Measurements from ENCODE around the gene OXSR1.
"Not testable (repeated sequence)": the region's sequence is repeated elsewhere in the genome, so short reads cannot be mapped to it uniquely, and the experiment has no call there.

OXSR1 gene

DNA sequence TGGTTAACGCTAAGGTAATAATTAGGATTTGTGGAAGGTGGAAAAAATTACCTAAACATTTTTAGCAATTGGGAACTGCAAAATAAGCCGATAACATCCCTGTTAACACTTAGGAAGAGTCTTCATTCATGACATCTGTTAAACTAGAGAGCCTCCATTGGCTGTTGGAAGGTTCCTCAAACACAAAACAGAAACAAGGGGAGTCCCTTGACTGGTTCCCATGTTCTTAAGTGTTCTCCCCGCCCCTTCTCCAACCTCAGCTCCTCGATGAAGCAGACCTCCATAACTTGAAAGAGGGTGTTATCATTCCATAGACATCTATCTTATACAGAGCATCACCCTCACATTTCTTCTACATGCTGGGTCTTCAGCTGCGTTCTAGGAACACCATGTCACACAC, 102.8 kb downstream of the OXSR1 start:
- no peak for DNase-seq (ENCODE audit: low read depth in 2 of 2)

DNA sequence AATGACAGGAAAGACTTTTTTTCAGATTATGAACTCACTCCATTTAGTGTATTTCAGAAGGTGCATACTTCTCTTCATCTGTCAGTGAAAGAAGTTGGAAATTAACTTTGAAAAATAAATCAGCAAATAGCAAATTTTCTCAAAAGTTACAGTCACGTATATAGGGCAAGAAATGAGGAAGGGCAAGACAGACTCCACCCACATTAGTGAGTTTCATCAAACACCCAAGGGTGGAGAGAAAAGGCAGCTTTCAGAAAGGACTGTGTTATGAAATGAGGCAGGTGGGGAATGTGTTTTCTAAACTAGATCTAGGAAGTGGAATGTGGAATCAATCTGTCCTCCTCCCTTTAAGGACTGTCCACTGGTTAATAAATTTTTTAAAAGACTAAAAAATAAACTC, 103.2 kb downstream of the OXSR1 start:
- no peak for DNase-seq (ENCODE audit: low read depth in 2 of 2)

DNA sequence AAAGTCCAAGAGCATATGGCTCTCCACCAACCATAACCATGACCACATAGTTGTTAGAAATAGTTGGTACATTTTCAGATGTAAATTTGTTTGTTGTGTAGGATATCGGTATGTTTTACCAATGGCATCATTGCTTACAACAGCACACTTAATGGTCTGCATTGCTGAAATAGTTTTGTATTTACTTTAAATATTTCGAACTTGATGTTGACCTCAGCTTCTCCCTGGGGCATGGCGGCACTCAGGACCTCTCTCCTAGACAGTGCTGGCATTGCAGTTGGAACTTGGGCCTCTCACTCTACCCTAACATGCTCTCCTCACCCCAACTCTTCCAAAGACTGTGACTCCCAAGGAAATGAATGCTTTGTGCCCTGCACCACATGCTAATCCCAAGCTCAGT, 105.3 kb downstream of the OXSR1 start:
- no peak for DNase-seq (ENCODE audit: low read depth in 2 of 2)

DNA sequence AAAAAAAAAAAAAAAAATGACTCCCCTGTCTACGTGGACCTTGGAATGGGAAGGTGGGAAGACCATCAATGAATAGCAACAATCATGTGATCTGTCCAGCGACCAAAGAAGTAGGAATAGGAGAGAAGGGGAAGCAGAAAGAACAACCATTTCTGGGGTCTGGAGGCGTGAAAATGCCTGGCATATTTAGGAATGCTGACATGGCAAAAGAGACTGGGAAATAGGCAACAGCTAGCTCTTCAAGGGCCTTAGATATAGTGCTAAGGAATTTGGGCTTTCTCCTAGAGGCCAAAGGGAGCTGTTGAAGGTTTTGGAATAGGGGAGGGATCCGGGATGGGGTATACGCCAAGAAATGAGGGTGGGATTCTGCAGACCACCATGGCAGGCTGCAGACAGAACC, 106.2 kb downstream of the OXSR1 start:
- DNase-seq (ENCODE audit: low read depth in 2 of 2), result no peak

DNA sequence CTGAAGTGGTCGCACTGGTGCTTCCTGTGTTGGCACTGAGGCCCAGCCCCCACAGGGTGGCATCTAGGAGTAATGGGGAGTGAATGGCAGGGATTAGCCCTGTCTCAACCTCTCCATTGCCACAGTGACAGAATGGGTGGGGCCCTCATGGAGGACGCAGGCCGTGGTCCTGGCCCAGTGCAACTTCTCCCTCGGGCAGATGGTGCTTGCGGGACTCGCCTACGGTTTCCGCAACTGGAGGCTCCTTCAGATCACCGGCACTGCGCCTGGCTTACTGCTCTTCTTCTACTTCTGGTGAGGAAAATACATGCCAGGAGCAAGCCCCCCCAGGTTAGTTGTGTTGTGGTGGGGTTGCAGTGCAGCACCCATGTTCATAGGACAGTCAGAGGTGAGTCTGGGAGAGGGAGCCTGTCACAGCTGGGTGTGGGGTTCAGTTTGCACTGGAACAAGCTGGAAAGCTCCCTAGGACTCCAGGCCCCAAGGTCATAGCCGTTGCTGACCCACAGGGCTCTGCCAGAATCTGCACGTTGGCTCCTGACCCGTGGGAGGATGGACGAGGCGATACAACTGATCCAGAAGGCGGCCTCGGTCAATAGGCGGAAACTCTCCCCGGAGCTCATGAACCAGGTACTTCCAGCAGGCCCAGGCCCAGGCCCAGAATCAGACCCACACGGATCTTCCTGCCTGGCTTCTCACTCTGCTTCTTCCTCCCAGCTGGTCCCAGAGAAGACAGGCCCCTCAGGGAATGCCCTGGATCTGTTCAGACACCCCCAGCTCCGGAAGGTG, 109.7 kb downstream of the OXSR1 start:
- DNase-seq (ENCODE audit: low read depth in 2 of 2), result no peak

DNA sequence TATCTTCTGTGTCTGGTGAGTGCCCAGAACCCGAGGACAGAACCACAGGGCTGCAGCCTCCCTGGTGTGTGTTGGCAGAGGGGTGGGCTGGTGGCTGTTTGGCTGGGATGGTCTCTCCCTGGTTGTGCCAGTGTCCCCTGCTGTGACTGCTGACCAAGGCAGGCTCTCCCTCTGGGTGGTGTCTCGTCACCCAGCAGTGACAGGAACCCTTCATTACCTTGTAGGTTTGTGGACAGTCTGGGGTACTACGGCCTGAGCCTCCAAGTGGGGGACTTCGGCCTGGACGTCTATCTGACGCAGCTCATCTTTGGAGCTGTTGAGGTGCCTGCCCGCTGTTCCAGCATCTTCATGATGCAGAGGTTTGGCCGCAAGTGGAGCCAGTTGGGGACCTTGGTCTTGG, 110.3 kb downstream of the OXSR1 start:
- no peak for DNase-seq (ENCODE audit: low read depth in 2 of 2)

DNA sequence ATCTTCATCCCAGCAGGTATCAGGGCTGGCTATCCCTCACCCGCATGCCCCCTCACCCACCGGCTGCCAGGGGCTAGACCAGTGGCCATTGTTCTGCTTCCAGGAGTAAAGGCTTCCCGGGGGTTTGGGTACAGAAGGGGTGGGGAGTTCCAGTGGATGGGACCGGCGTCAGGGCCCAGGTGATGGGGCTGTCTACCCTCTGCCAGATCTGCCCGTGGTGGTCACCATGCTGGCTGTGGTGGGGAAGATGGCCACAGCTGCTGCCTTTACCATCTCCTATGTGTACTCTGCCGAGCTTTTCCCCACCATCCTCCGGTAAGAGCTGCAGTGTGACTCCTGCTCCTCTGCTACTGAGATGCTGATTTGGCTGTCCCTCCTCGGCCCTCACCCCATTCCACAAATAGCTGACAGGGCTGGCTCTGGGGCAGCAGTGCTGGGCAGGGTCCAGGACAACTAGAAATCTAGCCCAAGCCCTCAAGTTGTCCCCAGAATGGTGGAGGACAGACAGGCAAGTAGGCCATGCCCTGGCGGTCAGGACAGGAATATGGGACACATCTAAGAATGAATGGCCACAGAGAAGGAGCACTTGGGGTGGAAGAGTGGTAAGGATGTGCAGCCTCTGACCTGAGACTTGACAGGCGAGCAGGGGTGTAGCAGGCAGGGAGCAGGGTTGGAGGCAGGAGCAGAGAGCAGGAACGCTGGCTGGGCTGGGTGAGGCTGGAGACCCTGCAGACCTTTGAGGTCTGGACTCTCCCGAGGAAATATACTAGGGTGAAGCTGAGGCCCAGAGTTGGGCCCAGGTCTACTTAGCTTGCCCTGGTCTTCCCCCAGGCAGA, 111.0 kb downstream of the OXSR1 start:
- no peak for DNase-seq (ENCODE audit: low read depth in 2 of 2)

DNA sequence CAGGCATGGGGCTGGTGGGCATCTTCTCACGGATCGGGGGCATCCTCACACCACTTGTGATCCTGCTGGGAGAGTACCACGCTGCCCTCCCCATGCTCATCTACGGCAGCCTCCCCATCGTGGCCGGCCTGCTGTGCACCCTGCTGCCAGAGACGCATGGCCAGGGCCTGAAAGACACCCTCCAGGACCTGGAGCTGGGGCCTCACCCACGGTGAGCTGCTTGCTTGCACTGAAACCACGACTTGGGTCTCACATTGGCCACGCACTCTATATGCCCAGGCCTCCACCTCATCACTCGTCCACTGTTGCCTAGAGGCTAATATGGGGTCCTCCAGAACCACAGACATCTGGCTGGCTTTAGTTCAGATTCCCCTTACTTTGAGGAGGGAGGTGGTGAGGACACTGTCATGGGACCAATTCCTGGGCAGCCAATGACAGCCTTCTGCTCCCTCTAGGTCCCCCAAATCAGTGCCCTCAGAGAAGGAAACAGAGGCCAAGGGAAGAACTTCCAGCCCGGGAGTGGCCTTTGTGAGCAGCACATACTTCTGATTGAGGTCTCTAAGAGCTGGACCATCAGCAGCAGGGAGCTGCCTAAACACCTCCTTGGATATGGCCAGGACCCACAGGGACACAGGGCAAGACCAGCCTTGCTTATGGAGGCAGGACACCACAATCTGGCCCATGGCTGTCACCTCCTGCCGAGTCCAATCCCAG, 111.7 kb downstream of the OXSR1 start:
- DNase-seq (ENCODE audit: low read depth in 2 of 2), result no peak

DNA sequence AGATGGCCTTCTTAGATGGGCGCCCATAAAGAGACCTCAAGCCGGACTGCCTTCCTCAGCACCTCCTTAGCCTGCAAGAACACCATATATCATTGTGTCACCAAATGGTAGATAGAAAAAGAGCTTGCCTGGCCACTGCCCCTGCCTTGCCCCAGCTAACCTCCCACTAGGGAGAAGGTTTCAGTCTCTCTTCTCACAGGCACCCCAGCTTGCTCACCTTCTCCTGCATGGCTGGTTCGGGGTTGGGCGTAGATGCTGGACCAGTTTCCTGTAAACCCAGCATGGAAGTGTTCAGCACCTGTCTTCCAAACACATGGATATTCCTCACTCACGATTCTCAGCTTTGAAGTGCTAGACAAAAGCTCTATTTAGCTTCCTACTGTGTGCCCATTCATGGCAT, 113.5 kb downstream of the OXSR1 start:
- DNase-seq (ENCODE audit: low read depth in 2 of 2), result no peak

DNA sequence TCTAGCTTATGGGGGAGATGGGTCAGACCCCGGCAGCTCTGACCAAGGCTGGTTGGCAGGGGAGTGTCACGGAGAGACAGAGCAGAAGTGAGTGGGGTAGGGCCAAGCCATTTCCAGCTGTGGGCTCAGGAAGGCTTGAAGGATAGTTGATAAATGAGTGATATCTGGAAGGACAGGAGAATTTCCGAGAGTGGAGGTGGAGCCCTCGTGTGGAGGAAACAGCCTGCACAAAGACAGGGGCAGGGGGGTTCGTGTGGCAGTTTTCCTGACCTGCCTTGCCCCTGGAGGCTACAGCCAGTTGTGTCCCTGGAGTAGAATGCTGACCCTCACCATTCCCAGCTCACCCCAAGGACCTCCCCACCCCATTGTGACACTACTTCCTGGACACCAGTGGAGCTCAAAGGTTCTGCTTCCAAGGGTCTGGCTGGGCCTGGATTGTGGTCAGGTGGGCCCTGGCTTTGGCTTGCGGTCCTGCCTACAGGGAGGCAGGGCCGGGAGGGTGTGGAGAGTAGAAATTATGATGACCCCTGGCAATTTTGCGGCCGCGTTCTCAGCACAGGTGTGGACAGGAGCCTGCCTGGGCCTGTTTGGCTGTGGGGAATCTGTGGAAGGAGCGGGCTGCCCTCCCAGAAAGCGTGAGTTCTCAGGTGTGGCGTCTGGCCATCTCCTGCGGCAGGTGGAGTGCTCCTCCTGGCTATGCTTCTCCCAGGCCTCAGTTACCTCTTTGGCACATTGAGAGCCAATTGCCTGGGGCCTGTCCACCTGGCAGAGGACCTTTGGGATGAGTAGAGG, 116.8 kb downstream of the OXSR1 start, which contains the start of gene SLC22A14:
Gene SLC22A14, plus strand, starts transcription at position 400 of the 792 bp plus-strand sequence. CDS start 23,733 bp downstream, outside the sequence.
- no peak for DNase-seq (ENCODE audit: low read depth in 2 of 2)

DNA sequence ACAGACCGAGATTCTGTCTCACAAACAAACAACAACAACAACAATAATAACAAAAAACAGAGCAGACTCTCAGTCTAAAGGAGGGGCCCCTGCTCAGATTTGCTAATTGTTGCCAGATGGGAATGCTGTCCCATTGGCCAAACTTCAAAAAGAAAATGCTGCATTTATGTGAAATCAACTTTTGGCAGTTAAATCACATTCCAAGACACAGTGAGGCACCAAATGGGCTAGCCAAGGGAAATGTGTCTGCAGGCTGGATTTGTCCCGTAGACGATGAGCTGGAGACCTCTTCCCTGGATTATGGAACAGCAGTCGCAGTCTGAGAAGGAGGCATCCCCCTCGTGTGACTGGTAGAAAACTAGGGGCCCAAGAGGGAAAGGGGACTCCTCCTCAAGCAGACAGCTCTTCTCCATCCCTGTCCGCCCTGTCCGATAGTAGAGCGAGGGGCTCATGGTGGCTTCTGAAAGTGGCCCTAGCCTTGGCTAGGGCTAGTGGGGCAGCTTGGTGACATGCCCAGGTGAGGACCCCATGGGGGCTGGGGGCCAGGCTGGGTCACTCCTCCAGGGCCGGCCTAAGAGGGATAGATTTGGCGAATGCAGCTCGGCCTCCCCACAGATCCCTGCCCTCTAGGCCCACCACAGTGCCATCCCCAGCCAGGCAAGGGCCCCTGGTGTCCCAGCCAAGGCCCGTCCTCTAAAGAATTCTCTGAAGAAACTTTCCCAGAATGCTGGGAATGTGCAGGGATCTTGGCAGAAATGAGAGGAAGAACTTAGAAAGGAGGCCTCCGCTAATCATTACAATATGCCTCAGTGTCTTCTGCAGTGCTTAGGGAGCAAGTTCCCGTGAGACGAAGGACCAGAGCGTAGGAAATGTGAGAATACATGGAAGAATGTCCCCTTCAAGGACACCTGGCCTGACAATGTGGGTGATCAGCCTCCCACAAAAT, 118.7 kb downstream of the OXSR1 start:
- DNase-seq (ENCODE audit: low read depth in 2 of 2), result no peak

DNA sequence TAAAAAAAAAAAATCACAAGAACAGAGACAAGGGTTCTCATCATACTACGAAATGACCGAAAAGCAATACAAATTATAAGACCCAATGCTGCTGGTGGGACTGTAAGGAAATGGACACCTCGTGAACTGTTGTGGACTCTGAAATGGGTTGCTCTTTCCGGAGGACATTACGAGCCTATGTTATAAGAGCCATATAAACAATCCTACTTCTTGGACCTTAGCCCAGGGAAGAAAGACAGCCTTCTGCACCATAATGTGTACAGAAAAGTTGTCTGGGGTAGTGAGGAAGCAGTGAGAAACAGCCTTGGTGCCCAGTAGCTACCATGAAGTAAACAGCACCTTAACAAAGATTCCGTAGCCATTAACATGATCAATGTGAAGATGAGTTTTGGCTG, 119.4 kb downstream of the OXSR1 start:
- no peak for DNase-seq (ENCODE audit: low read depth in 2 of 2)

DNA sequence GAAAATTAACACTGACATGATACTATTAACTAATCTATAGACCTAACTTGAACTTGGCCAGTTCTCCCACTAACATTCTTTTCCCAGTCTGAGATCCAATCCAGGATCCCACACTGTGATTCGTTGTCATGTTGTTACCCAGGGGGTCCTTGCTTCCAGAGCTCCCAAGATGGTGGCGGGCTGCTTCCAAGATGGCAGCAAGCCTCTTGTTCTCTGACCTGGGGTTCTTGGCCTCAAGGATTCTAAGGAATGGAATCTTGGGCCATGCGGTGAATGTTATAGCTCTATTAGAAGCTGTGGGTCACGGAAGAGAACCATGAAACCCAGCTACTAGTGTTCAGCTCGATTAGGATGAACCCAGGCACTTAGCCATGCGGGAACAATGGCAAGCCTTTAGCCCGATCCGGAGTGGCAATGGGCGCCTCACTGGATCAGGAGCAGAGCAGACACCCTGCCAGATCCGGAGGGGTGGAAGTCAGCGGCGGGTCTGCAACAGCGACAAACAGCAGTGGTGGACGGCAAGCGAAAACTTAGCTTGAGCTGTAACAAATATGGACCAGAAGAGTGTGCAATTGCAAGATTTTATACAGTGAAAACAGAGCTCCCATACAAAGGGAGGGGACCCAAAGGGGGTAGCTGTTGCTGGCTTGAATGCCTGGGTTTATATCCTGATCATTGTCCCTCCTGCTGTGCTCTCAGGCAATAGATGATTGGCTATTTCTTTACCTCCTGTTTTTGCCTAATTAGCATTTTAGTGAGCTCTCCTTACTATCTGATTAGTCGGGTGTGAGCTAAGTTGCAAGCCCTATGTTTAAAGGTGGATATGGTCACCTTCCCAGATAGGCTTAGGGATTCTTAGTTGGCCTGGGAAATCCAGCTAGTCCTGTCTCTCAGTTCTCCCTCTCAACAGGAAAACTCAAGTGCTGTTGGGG, 124.2 kb downstream of the OXSR1 start:
- DNase-seq (ENCODE audit: low read depth in 2 of 2), result not testable (repeated sequence)

DNA sequence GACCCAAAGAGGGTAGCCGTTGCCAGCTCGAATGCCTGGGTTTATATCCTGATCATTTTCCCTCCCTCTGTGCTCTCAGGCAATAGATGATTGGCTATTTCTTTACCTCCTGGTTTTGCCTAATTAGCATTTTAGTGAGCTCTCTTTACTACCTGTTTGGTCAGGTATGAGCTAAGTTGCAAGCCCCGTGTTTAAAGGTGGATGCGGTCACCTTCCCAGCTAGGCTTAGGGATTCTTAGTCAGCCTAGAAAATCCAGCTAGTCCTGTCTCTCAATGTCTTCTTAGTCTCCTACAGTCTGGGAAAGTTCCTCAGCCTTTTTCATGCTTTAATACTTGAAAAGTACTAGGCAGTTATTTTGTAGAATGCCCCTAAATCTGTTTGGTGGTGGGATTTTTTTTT, 131.7 kb downstream of the OXSR1 start:
- DNase-seq (ENCODE audit: low read depth in 2 of 2), result not testable (repeated sequence)

DNA sequence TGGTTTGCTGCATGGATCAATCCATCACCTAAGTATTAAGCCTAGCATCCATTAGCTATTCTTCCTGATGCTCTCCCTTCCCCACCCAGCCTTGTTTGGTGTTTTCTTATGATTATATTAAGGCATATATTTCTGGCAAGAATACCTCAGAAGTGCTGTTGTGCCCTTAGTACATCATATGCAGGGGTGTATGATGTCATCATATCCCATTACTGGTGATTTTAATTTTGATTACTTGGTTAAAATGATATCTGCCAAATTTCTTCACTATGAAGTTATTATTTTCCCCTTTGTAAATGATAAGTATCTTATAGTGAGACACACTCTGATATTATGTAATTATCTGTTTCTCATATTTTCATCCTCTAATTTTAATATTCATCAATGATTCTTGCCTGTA, 132.2 kb downstream of the OXSR1 start:
- DNase-seq (ENCODE audit: low read depth in 2 of 2), result no peak

DNA sequence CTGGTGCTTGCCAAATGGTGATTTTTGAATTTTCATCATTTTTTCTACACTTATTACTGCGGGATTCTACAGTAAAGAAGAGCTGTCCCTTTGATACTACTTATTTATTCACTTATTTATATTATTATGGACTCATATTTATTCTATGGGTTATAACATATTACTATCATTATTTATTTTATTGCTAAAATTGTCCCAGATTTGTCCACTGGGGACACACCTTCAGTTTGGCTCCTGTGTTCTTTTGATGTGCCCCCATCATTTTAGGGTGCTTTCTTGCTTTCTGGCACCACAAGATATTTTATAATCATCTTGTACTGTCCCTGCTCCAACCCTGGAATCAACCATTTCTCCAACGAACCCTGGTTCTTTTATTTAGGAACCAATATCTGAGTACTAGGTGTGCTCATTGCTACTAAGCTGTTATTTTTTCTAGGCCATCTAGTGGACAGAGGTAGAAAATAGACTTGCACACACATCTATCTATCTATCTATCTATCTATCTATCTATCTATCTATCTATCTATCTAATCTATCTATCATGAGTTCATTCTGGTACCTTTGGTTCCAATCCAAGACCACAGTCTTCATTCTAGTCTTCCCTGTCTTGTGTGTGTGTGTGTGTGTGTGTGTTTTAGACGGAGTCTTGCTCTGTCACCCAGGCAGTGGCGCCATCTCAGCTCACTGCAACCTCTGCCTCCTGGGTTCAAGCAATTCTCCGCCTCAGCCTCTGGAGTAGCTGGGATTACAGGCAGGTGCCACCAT, 132.8 kb downstream of the OXSR1 start:
- no peak for DNase-seq (ENCODE audit: low read depth in 2 of 2)

All from stimulated activated CD8-positive, alpha-beta memory T cell treated with anti-CD3 and anti-CD28 coated beads, Interleukin-15, amount 100 ng/mL, for 48 hours (primary cell).